ENCODE data around the gene CYP21A2.
A peak's percentile ranks its signal among the peaks of the same experiment; 100 is the strongest.

Gene CYP21A2

GRCh38 chr6:32046450-32047083, 8.4 kb downstream of the CYP21A2 start:
- Histone ChIP-seq H3K36me3 (ENCODE audit: control insufficient read depth in 1 of 2, insufficient read depth in 2 of 2, low read depth in 1 of 2, low read length in 2 of 2) (peaks cover 3 to 33% of the 10 kb centered on the region in 2 experiments), H3K4ac (ENCODE audit: low read depth in 1 of 2, low read length in 2 of 2) (peak overlapping the region in 1 of 2 experiments; percentile 6), H3K9me3 (ENCODE audit: control insufficient read depth, low read length) (no peaks in the 10 kb centered on the region), H2BK15ac (ENCODE audit: low read depth, poor library complexity, severe bottlenecking) (no peak overlapping the region), H3K79me1 (replicated peaks; ENCODE audit: low read length, poor library complexity, severe bottlenecking) (no peaks in the 10 kb centered on the region), H3K27me3 (ENCODE audit: control insufficient read depth in 1 of 2, insufficient read depth in 1 of 2, low read length in 2 of 2) (peaks cover 0 to 14% of the 10 kb centered on the region in 2 experiments), H3K9ac (ENCODE audit: low read length) (peak overlapping the region; percentile 83), H4K8ac (ENCODE audit: low read length) (peak overlapping the region; percentile 42), H3K23ac (ENCODE audit: low read length in 2 of 2) (no peak overlapping the region), H3K4me2 (ENCODE audit: low read length, poor library complexity, severe bottlenecking) (no peak overlapping the region), H3K18ac (ENCODE audit: low read depth in 1 of 2, low read length in 2 of 2) (peak overlapping the region; percentile 24 to 72), H3K14ac (ENCODE audit: low read length in 2 of 2) (peak overlapping the region in 1 of 2 experiments; percentile 45), H3K4me1 (ENCODE audit: control insufficient read depth, insufficient read depth, low read depth, low read length) (peaks cover 11% of the 10 kb centered on the region), H3K4me3 (ENCODE audit: insufficient read depth in 1 of 2, low read depth in 1 of 2, low read length in 2 of 2) (no peak overlapping the region), H2BK12ac (ENCODE audit: low read length in 2 of 2) (peak overlapping the region in 1 of 2 experiments; percentile 46), H2BK5ac (ENCODE audit: low read depth, low read length, poor library complexity, severe bottlenecking) (no peak overlapping the region), H2AK5ac (ENCODE audit: low read length, severe bottlenecking) (no peak overlapping the region), H4K91ac (ENCODE audit: low read length) (peak overlapping the region; percentile 79), H2BK120ac (ENCODE audit: low read depth, low read length) (no peak overlapping the region), H3K27ac (ENCODE audit: low read length, poor library complexity, severe bottlenecking) (no peak overlapping the region), H2AFZ (ENCODE audit: low read depth, low read length) (no peak overlapping the region)
- WGBS = 62% methylated on average over 13 of the region's 14 CpGs
- peak; percentile 49 for DNase-seq

GRCh38 chr6:32047084-32047478, 8.9 kb downstream of the CYP21A2 start:
- Histone ChIP-seq H3K4me1 (ENCODE audit: control insufficient read depth, insufficient read depth, low read depth, low read length) (peaks cover 11% of the 10 kb centered on the region), H2AFZ (ENCODE audit: low read depth, low read length) (no peak overlapping the region), H4K91ac (ENCODE audit: low read length) (peak overlapping the region; percentile 79), H3K4ac (ENCODE audit: low read depth in 1 of 2, low read length in 2 of 2) (peak overlapping the region in 1 of 2 experiments; percentile 7), H2BK120ac (ENCODE audit: low read depth, low read length) (no peak overlapping the region), H2BK15ac (ENCODE audit: low read depth, poor library complexity, severe bottlenecking) (no peak overlapping the region), H3K4me3 (ENCODE audit: insufficient read depth in 1 of 2, low read depth in 1 of 2, low read length in 2 of 2) (peak overlapping the region in 1 of 2 experiments; percentile 3), H3K9me3 (ENCODE audit: control insufficient read depth, low read length) (no peaks in the 10 kb centered on the region), H3K27ac (ENCODE audit: low read length, poor library complexity, severe bottlenecking) (no peak overlapping the region), H3K9ac (ENCODE audit: low read length) (peak overlapping the region; percentile 83), H2BK12ac (ENCODE audit: low read length in 2 of 2) (peak overlapping the region in 1 of 2 experiments; percentile 8), H2AK5ac (ENCODE audit: low read length, severe bottlenecking) (no peak overlapping the region), H3K23ac (ENCODE audit: low read length in 2 of 2) (no peak overlapping the region), H2BK5ac (ENCODE audit: low read depth, low read length, poor library complexity, severe bottlenecking) (no peak overlapping the region), H3K27me3 (ENCODE audit: control insufficient read depth in 1 of 2, insufficient read depth in 1 of 2, low read length in 2 of 2) (peaks cover 0 to 14% of the 10 kb centered on the region in 2 experiments), H3K36me3 (ENCODE audit: control insufficient read depth in 1 of 2, insufficient read depth in 2 of 2, low read depth in 1 of 2, low read length in 2 of 2) (peaks cover 3 to 39% of the 10 kb centered on the region in 2 experiments), H3K18ac (ENCODE audit: low read depth in 1 of 2, low read length in 2 of 2) (peak overlapping the region in 1 of 2 experiments; percentile 24), H4K8ac (ENCODE audit: low read length) (peak overlapping the region; percentile 42), H3K14ac (ENCODE audit: low read length in 2 of 2) (no peak overlapping the region), H3K79me1 (replicated peaks; ENCODE audit: low read length, poor library complexity, severe bottlenecking) (no peaks in the 10 kb centered on the region), H3K4me2 (ENCODE audit: low read length, poor library complexity, severe bottlenecking) (no peak overlapping the region)
- 51% methylated on average over 8 of the region's 11 CpGs for WGBS
- DNase-seq = peak; percentile 83

GRCh38 chr6:32047539-32047854, 9.3 kb downstream of the CYP21A2 start:
- Histone ChIP-seq H3K27ac (ENCODE audit: low read length, poor library complexity, severe bottlenecking) (no peak overlapping the region), H2AFZ (ENCODE audit: low read depth, low read length) (no peak overlapping the region), H3K79me1 (replicated peaks; ENCODE audit: low read length, poor library complexity, severe bottlenecking) (no peaks in the 10 kb centered on the region), H3K4me1 (ENCODE audit: control insufficient read depth, insufficient read depth, low read depth, low read length) (peaks cover 11% of the 10 kb centered on the region), H3K14ac (ENCODE audit: low read length in 2 of 2) (no peak overlapping the region), H2BK12ac (ENCODE audit: low read length in 2 of 2) (peak overlapping the region in 1 of 2 experiments; percentile 98), H3K36me3 (ENCODE audit: control insufficient read depth in 1 of 2, insufficient read depth in 2 of 2, low read depth in 1 of 2, low read length in 2 of 2) (peaks cover 3 to 41% of the 10 kb centered on the region in 2 experiments), H3K4me3 (ENCODE audit: insufficient read depth in 1 of 2, low read depth in 1 of 2, low read length in 2 of 2) (peak overlapping the region in 1 of 2 experiments; percentile 3), H3K18ac (ENCODE audit: low read depth in 1 of 2, low read length in 2 of 2) (peak overlapping the region in 1 of 2 experiments; percentile 75), H2BK15ac (ENCODE audit: low read depth, poor library complexity, severe bottlenecking) (no peak overlapping the region), H3K27me3 (ENCODE audit: control insufficient read depth in 1 of 2, insufficient read depth in 1 of 2, low read length in 2 of 2) (peaks cover 0 to 16% of the 10 kb centered on the region in 2 experiments), H2AK5ac (ENCODE audit: low read length, severe bottlenecking) (no peak overlapping the region), H2BK120ac (ENCODE audit: low read depth, low read length) (no peak overlapping the region), H3K9me3 (ENCODE audit: control insufficient read depth, low read length) (no peaks in the 10 kb centered on the region), H3K4me2 (ENCODE audit: low read length, poor library complexity, severe bottlenecking) (no peak overlapping the region), H3K23ac (ENCODE audit: low read length in 2 of 2) (peak overlapping the region in 1 of 2 experiments; percentile 61), H2BK5ac (ENCODE audit: low read depth, low read length, poor library complexity, severe bottlenecking) (no peak overlapping the region), H3K9ac (ENCODE audit: low read length) (peak overlapping the region; percentile 83), H3K4ac (ENCODE audit: low read depth in 1 of 2, low read length in 2 of 2) (peak overlapping the region in 1 of 2 experiments; percentile 63), H4K8ac (ENCODE audit: low read length) (no peak overlapping the region), H4K91ac (ENCODE audit: low read length) (no peak overlapping the region)
- 87% methylated on average over 6 of the region's 6 CpGs for WGBS
- DNase-seq = no peak

GRCh38 chr6:32047855-32048766, 9.9 kb downstream of the CYP21A2 start:
- Histone ChIP-seq H3K23ac (ENCODE audit: low read length in 2 of 2) (peak overlapping the region in 1 of 2 experiments; percentile 61), H4K91ac (ENCODE audit: low read length) (peak overlapping the region; percentile 12), H3K4me1 (ENCODE audit: control insufficient read depth, insufficient read depth, low read depth, low read length) (peaks cover 11% of the 10 kb centered on the region), H3K27ac (ENCODE audit: low read length, poor library complexity, severe bottlenecking) (no peak overlapping the region), H3K79me1 (replicated peaks; ENCODE audit: low read length, poor library complexity, severe bottlenecking) (no peaks in the 10 kb centered on the region), H3K9me3 (ENCODE audit: control insufficient read depth, low read length) (no peaks in the 10 kb centered on the region), H3K36me3 (ENCODE audit: control insufficient read depth in 1 of 2, insufficient read depth in 2 of 2, low read depth in 1 of 2, low read length in 2 of 2) (peaks cover 3 to 46% of the 10 kb centered on the region in 2 experiments), H2BK5ac (ENCODE audit: low read depth, low read length, poor library complexity, severe bottlenecking) (no peak overlapping the region), H3K4me2 (ENCODE audit: low read length, poor library complexity, severe bottlenecking) (no peak overlapping the region), H3K4ac (ENCODE audit: low read depth in 1 of 2, low read length in 2 of 2) (peak overlapping the region; percentile 59 to 75), H2BK12ac (ENCODE audit: low read length in 2 of 2) (peak overlapping the region in 1 of 2 experiments; percentile 98), H4K8ac (ENCODE audit: low read length) (peak overlapping the region; percentile 78), H3K9ac (ENCODE audit: low read length) (peak overlapping the region; percentile 83), H2AFZ (ENCODE audit: low read depth, low read length) (peak overlapping the region; percentile 66), H2BK120ac (ENCODE audit: low read depth, low read length) (peak overlapping the region; percentile 76), H3K18ac (ENCODE audit: low read depth in 1 of 2, low read length in 2 of 2) (peak overlapping the region; percentile 18 to 75), H2BK15ac (ENCODE audit: low read depth, poor library complexity, severe bottlenecking) (peak overlapping the region; percentile 34), H3K14ac (ENCODE audit: low read length in 2 of 2) (peak overlapping the region in 1 of 2 experiments; percentile 70), H3K27me3 (ENCODE audit: control insufficient read depth in 1 of 2, insufficient read depth in 1 of 2, low read length in 2 of 2) (peaks cover 0 to 22% of the 10 kb centered on the region in 2 experiments), H2AK5ac (ENCODE audit: low read length, severe bottlenecking) (no peak overlapping the region), H3K4me3 (ENCODE audit: insufficient read depth in 1 of 2, low read depth in 1 of 2, low read length in 2 of 2) (no peak overlapping the region)
- DNase-seq = peak; percentile 66
- WGBS = 62% methylated on average over 42 of the region's 42 CpGs

All from mesenchymal stem cell (in vitro differentiated cells and primary cell).